ENCODE data around the gene C20orf202. TPM values are rescaled to one million over a fixed set of nuclear protein-coding genes. Genes with fewer than 3 reads are reported as not detected.
A peak's percentile ranks its signal among the peaks of the same experiment; 100 is the strongest.

C20orf202 gene
- total RNA-seq, 1 experiment from 2014 or later, result not detected

DNA sequence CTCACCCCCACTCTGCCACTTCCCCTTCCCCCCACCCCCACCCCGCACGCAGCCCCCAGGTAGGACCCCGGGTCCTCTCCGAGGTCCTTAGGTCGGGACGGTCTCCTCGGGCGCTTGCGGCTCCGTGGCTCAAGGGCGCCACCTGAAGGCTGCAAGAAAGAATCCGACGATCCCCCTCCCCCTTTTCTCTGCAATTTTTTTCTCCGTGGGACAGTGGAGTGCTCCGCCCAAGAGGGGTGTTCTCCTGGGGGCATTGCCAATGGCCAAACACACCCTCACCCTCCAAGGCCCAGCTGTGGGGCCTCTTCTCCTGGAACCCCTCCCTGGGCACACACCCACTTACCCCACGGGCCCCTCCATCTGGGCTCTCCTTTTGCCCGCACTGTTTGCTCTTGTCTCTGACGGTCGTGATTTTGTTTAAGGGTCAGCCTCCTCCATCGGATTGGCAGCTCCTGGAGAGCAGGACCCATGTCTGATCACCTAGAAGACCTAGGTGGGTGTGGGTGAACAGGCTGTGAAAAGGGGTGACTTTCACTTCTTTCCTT is 17.4 kb upstream of the C20orf202 start:
- BruUV-seq (replicated peaks), result no TSS peak
- Histone ChIP-seq H3F3A (ENCODE audit: low read length, unreplicated experiment) (no peaks in the 10 kb centered on the region), H3K27me3 (ENCODE audit: low read length) (peaks cover 24% of the 10 kb centered on the region), H3K4me2 (ENCODE audit: low read length) (peak overlapping the region; percentile 81), H3K4me3 (ENCODE audit: low read length) (peak overlapping the region; percentile 25; the same call in 1 of the 2 replicates), H3K9me2 (replicated peaks; ENCODE audit: low read length) (no peaks in the 10 kb centered on the region), H2AFZ (ENCODE audit: low read length) (peak overlapping the region; percentile 52; the same call in 1 of the 2 replicates), H4K20me1 (ENCODE audit: low read length) (no peaks in the 10 kb centered on the region), H3K9me3 (ENCODE audit: low read length) (no peaks in the 10 kb centered on the region), H3K4me1 (ENCODE audit: insufficient read depth, low read length) (peaks cover 4% of the 10 kb centered on the region; the same call in 1 of the 2 replicates), H3K79me2 (ENCODE audit: low read length) (no peaks in the 10 kb centered on the region), H3K9ac (ENCODE audit: low read length) (no peak overlapping the region), H3K36me3 (ENCODE audit: low read depth, low read length) (no peaks in the 10 kb centered on the region), H3K27ac (ENCODE audit: low read length) (no peak overlapping the region)
- ChIA-PET POLR2A (ENCODE audit: unreplicated experiment) (no interaction called here), CTCF (no interaction called here)
- peak; percentile 73 for ATAC-seq
- DNase-seq, result peak; percentile 71
- no peak for TF ChIP-seq EZH2phosphoT487 (IDR thresholded peaks at IDR 0.05; ENCODE audit: borderline replicate concordance, low read length)
- TF ChIP-seq, protein P1, sequence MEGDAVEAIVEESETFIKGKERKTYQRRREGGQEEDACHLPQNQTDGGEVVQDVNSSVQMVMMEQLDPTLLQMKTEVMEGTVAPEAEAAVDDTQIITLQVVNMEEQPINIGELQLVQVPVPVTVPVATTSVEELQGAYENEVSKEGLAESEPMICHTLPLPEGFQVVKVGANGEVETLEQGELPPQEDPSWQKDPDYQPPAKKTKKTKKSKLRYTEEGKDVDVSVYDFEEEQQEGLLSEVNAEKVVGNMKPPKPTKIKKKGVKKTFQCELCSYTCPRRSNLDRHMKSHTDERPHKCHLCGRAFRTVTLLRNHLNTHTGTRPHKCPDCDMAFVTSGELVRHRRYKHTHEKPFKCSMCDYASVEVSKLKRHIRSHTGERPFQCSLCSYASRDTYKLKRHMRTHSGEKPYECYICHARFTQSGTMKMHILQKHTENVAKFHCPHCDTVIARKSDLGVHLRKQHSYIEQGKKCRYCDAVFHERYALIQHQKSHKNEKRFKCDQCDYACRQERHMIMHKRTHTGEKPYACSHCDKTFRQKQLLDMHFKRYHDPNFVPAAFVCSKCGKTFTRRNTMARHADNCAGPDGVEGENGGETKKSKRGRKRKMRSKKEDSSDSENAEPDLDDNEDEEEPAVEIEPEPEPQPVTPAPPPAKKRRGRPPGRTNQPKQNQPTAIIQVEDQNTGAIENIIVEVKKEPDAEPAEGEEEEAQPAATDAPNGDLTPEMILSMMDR (conservative IDR thresholded peaks at IDR 0.05; ENCODE audit: low read depth, low read length), result peak; percentile 76
- intact Hi-C loops (cut with micrococcal nuclease), result loop anchor here (10.0 kb wide), 2 partner anchors 231 to 371 kb away; no protein-coding TSS in a partner anchor

DNA sequence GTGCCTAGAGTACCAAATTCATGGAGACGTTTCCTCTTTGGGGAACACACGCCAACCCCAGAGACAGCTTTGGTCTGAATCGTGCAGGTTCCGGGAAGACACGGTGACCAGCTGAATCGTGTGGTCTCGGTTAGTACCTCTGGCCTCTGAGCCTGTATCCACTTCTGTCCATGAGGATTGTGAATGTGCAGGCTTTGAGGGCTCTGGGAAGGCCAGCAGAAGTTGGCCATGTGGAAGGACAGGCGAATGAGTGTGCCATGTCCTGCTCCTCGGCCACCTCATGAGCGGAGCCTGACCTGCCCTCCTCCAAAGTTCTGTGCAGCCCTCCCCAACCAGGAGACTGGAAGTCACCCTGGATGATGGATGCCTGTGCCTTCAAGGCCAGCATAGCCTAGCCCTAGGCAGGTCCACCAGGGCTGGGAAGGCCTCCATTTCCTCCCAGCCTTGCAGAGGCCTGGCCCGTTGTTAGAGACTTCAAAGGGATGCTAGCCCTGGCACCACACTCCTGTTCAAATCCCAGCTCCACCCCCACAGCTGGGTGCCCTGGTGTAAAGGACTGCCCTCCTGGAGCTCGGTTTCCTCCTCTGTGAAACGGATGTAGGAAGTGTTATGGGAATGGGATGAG is 16.8 kb upstream of the C20orf202 start:
- ATAC-seq (no peak), DNase-seq (no peak)
- Histone ChIP-seq H3K4me1 (ENCODE audit: insufficient read depth, low read length) (peaks cover 4% of the 10 kb centered on the region; the same call in 1 of the 2 replicates), H3F3A (ENCODE audit: low read length, unreplicated experiment) (no peaks in the 10 kb centered on the region), H2AFZ (ENCODE audit: low read length) (peak overlapping the region; percentile 52; the same call in 1 of the 2 replicates), H3K27ac (ENCODE audit: low read length) (no peak overlapping the region), H3K4me3 (ENCODE audit: low read length) (no peak overlapping the region), H3K79me2 (ENCODE audit: low read length) (no peaks in the 10 kb centered on the region), H3K9me3 (ENCODE audit: low read length) (no peaks in the 10 kb centered on the region), H4K20me1 (ENCODE audit: low read length) (no peaks in the 10 kb centered on the region), H3K36me3 (ENCODE audit: low read depth, low read length) (no peaks in the 10 kb centered on the region), H3K27me3 (ENCODE audit: low read length) (peaks cover 28% of the 10 kb centered on the region), H3K4me2 (ENCODE audit: low read length) (peak overlapping the region; percentile 81), H3K9ac (ENCODE audit: low read length) (no peak overlapping the region), H3K9me2 (replicated peaks; ENCODE audit: low read length) (no peaks in the 10 kb centered on the region)
- CTCF ChIA-PET, result no interaction called here
- POLR2A ChIA-PET (ENCODE audit: unreplicated experiment), result no interaction called here
- BruUV-seq (replicated peaks), result no TSS peak
- intact Hi-C loops (cut with micrococcal nuclease), result loop anchor here (10.0 kb wide), 2 partner anchors 232 to 372 kb away; no protein-coding TSS in a partner anchor
- no peak for TF ChIP-seq EZH2phosphoT487 (IDR thresholded peaks at IDR 0.05; ENCODE audit: borderline replicate concordance, low read length)
- no peak for TF ChIP-seq EZH2 (IDR thresholded peaks at IDR 0.05; ENCODE audit: low read length, unreplicated experiment)
- TF ChIP-seq, protein P1 (conservative IDR thresholded peaks at IDR 0.05; ENCODE audit: low read depth, low read length), result no peak
